PC-9 (cell line): Measurements from ENCODE around the gene FBP1.

ENCODE experiments used
- EZH2 ChIP-seq: fragments of 200-600 bp; sonication (generic); IDR thresholded peaks from 2 replicates; pipeline ENCODE4 v1.8.0; 2017; ENCODE audit warnings: antibody characterized with exemption, low read depth
- TF ChIP-seq, protein P1 (sequence below): fragments of 200-600 bp; sonication (generic); conservative IDR thresholded peaks from 2 replicates; pipeline ENCODE4 v1.6.1; 2017; ENCODE audit warnings: mixed run types, antibody characterized with exemption, mild to moderate bottlenecking, moderate library complexity

DNA sequence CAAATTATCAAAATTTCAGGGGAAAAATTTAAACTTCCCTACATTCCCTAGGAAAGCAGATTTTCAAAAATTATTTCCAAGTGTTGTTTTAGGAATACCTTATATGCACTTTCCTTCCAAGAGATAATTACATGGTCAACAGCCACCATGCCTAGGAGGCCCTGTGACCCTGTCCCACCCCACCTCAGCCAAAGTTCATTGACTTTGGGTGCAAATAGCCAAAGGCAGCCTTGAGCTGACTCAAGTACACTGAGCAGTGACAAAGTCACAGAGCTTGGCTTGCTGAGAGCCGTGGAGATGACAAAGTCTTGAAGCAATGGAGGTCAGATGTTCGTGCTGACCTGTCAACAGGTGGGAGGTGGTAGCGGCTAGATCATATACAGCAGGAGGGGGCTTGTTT, 24.3 kb upstream of the FBP1 start:
- TF ChIP-seq, protein P1, sequence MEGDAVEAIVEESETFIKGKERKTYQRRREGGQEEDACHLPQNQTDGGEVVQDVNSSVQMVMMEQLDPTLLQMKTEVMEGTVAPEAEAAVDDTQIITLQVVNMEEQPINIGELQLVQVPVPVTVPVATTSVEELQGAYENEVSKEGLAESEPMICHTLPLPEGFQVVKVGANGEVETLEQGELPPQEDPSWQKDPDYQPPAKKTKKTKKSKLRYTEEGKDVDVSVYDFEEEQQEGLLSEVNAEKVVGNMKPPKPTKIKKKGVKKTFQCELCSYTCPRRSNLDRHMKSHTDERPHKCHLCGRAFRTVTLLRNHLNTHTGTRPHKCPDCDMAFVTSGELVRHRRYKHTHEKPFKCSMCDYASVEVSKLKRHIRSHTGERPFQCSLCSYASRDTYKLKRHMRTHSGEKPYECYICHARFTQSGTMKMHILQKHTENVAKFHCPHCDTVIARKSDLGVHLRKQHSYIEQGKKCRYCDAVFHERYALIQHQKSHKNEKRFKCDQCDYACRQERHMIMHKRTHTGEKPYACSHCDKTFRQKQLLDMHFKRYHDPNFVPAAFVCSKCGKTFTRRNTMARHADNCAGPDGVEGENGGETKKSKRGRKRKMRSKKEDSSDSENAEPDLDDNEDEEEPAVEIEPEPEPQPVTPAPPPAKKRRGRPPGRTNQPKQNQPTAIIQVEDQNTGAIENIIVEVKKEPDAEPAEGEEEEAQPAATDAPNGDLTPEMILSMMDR, result no peak
- no peak for TF ChIP-seq EZH2
